Glutamatergic neuron (in vitro differentiated cells): Measurements from ENCODE around the gene PRKAR1A. TPM values are rescaled to one million over a fixed set of nuclear protein-coding genes. Genes with fewer than 3 reads are reported as not detected.

ENCODE experiments used
- DNase-seq: peaks from one replicate; pipeline ENCODE4 v3.0.0; 2022
- H3K27ac Mint-ChIP-seq: one replicate; pipeline ENCODE4 v1.8.0; 2020; ENCODE audit warnings: mild to moderate bottlenecking, mixed read lengths, inconsistent platforms; ENCODE audit not compliant: unreplicated experiment
- H3K27me3 Mint-ChIP-seq: one replicate; pipeline ENCODE4 v1.8.0; 2020; ENCODE audit warnings: mild to moderate bottlenecking, moderate library complexity, mixed read lengths, inconsistent platforms; ENCODE audit not compliant: unreplicated experiment
- H3K36me3 Mint-ChIP-seq: one replicate; pipeline ENCODE4 v1.8.0; 2020; ENCODE audit warnings: mild to moderate bottlenecking, mixed read lengths, inconsistent platforms; ENCODE audit not compliant: unreplicated experiment
- H3K4me1 Mint-ChIP-seq: one replicate; pipeline ENCODE4 v1.8.0; 2020; ENCODE audit warnings: mild to moderate bottlenecking, low read depth, mixed read lengths, inconsistent platforms; ENCODE audit not compliant: unreplicated experiment
- H3K4me3 Mint-ChIP-seq: one replicate; pipeline ENCODE4 v1.8.0; 2020; ENCODE audit warnings: mild to moderate bottlenecking, mixed read lengths, inconsistent platforms; ENCODE audit not compliant: unreplicated experiment
- H3K9me3 Mint-ChIP-seq: one replicate; pipeline ENCODE4 v1.8.0; 2020; ENCODE audit warnings: mild to moderate bottlenecking, moderate library complexity, mixed read lengths, inconsistent platforms; ENCODE audit not compliant: unreplicated experiment
- CTCF ChIP-seq: fragments of 200-600 bp; sonication (generic); IDR thresholded peaks from one replicate; pipeline ENCODE4 v1.5.0; 2021; ENCODE audit not compliant: partially characterized antibody, unreplicated experiment
- total RNA-seq: library from RNA; stranded (reverse); fragmentation: NEBNext Ultra II Directional; extraction: Animal tissue kit (Norgen Biotek cat#: 25700); gene quantifications from one replicate; pipeline ENCODE4 v1.2.1, GENCODE V29; 2021; ENCODE audit not compliant: unreplicated experiment

Gene PRKAR1A
- total RNA-seq, 1 donor from 2014 or later: 277 TPM

GRCh38 chr17:68527314-68527713, 15.1 kb downstream of the PRKAR1A start:
- Mint-ChIP-seq H3K27ac (no peak overlapping the region), H3K36me3 (no peaks in the 10 kb centered on the region), H3K4me3 (no peak overlapping the region), H3K27me3 (no peaks in the 10 kb centered on the region), H3K4me1 (no peaks in the 10 kb centered on the region), H3K9me3 (no peaks in the 10 kb centered on the region)
- no peak for TF ChIP-seq CTCF
- no peak for DNase-seq

- Mint-ChIP-seq H3K4me3 (no peak overlapping the region), H3K4me1 (peaks cover 4% of the 10 kb centered on the region), H3K27me3 (no peaks in the 10 kb centered on the region), H3K9me3 (peaks cover 4% of the 10 kb centered on the region), H3K27ac (no peak overlapping the region), H3K36me3 (peaks cover 5% of the 10 kb centered on the region)
- DNase-seq: no peak
- no peak for TF ChIP-seq CTCF
Measured at GRCh38 chr17:68531252-68531651, 19.0 kb downstream of the PRKAR1A start.

GRCh38 chr17:68532826-68533225, 20.6 kb downstream of the PRKAR1A start:
- Mint-ChIP-seq H3K4me1 (peaks cover 4% of the 10 kb centered on the region), H3K36me3 (peaks cover 5% of the 10 kb centered on the region), H3K27ac (no peak overlapping the region), H3K4me3 (no peak overlapping the region), H3K9me3 (peaks cover 4% of the 10 kb centered on the region), H3K27me3 (no peaks in the 10 kb centered on the region)
- TF ChIP-seq CTCF: no peak
- no peak for DNase-seq

DNA sequence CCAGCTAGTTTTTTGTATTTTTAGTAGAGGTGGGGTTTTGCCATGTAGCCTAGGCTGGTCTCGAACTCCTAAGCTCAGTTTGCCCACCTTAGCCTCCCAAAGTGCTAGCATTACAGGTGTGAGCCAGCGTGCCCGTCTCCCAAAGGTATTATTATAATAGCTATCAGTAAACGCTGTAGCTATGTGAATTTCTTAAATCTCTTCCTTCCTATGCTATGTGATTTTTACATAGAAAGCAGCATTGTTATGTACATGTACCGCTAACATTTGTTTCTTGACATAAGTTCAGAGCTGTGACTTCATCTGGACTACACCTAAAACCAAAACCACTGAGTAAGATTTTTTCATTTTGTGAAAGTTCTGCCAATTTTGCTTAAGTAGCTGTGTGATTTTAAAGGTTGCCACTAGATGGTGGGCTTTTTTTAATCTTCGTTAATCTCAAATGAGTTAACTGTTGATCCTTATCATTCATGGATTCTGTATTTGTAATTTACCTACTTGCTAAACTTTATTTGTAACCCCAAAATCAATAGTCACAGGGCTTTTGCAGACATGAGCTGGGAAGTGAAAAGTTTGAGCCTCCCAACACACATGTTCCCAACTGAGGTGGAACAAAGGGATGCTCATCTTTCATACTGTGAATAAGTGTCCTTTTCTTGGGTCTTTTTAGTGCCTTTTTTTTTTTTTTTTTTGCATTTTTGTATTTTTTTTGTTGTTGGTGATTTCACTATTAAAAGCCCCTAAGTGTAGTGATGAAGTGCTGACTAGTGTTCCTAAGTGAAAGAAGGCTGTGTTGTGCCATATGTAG, 21.9 kb downstream of the PRKAR1A start:
- peak; percentile 53 for TF ChIP-seq CTCF
- DNase-seq: no peak
- Mint-ChIP-seq H3K27me3 (no peaks in the 10 kb centered on the region), H3K27ac (no peak overlapping the region), H3K36me3 (peaks cover 5% of the 10 kb centered on the region), H3K4me3 (no peak overlapping the region), H3K9me3 (peaks cover 5% of the 10 kb centered on the region), H3K4me1 (peaks cover 5% of the 10 kb centered on the region)

- no peak for TF ChIP-seq CTCF
- Mint-ChIP-seq H3K36me3 (peaks cover 5% of the 10 kb centered on the region), H3K27me3 (no peaks in the 10 kb centered on the region), H3K4me3 (no peak overlapping the region), H3K4me1 (peaks cover 9% of the 10 kb centered on the region), H3K27ac (no peak overlapping the region), H3K9me3 (peaks cover 7% of the 10 kb centered on the region)
- no peak for DNase-seq
Measured at GRCh38 chr17:68534695-68535088, 22.5 kb downstream of the PRKAR1A start.
